ENCODE results near the gene ZBTB45. TPM values are rescaled to one million over a fixed set of nuclear protein-coding genes. Genes with fewer than 3 reads are reported as not detected.

Gene ZBTB45
- total and polyA plus RNA-seq, 9 of the 15 experiments (the other 6 are each of a cell fraction or from before 2014, with no cell fraction given): 0.08 to 16.1 (median 1.8) TPM

DNA sequence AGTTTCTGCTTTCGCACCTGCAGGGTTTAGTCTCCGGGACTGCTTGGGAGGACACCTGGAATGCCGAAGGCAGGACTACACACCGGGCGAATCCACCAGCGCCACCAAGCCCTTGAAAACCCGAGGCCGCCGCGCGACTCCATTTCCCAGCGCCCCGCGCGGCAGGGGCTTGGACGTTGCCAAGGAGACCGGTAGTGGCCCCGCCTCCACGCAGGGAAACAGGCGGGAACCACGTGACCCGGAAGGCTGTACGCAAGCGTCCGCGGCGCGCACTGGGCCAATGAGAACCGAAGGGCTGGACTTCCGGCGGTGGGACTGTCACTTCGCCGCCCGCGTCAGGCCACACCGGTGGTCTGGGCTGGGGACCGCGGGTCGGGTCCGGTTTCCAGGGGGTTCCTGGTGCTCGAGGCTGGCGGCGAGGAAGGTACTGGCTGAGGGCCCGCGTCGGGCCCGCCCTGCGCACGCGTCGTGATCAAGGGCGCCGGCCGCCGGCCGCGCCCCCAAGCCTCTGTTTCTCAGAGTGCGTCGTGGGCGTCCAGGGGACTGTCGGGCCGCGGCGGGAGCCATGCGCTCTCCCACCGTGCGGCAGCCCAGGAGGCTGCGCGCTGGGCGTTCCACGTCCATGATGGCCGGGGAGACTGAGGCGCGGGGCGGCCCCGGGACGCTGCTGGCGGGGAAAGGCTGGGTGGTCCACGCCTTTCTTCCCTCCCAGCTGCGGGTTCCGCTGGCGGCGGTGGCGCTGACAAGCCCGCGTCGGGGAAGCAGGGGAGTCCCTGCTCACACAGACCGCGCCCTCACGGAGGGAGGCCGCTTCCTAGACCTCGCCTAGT is 52.6 kb downstream of the ZBTB45 start, which contains the start of gene ZNF324:
TSS of gene ZNF324 (plus strand) at position 321 of the 830 bp plus-strand sequence. CDS start 2,106 bp downstream, outside the sequence.
- WGBS (ENCODE audit: insufficient coverage, low coverage, missing lambda C conversion rate): under 1% methylated on average over 78 of the region's 92 CpGs
- Histone ChIP-seq H3K9ac (ENCODE audit: insufficient read depth in 1 of 2, low read depth in 2 of 2, low read length in 2 of 2) (peak within 1 kb of the TSS; percentile 74 to 97), H4K20me1 (replicated peaks; ENCODE audit: control insufficient read depth, insufficient read depth, low read length) (no peaks in the 10 kb centered on the region), H3K27me3 (ENCODE audit: control insufficient read depth in 2 of 2, insufficient read depth in 2 of 2, low read length in 2 of 2) (no peaks in the 10 kb centered on the region), H3K27ac (ENCODE audit: extremely low read depth, low read depth, low read length) (peak within 1 kb of the TSS; percentile 58), H3K9me3 (replicated peaks; ENCODE audit: control insufficient read depth, insufficient read depth, low read depth, low read length) (no peaks in the 10 kb centered on the region), H3K9me1 (ENCODE audit: control insufficient read depth, insufficient read depth, low read length) (peaks cover 14% of the 10 kb centered on the region), H3K36me3 (ENCODE audit: control insufficient read depth, insufficient read depth, low read length) (peaks cover 24% of the 10 kb centered on the region; the same call in 2 of the 3 replicates), H3K4me1 (replicated peaks in 1 of 2; ENCODE audit: control insufficient read depth in 2 of 2, insufficient read depth in 2 of 2, low read length in 2 of 2) (peaks cover 10 to 24% of the 10 kb centered on the region in 2 experiments; a peak in 4 of 5 replicates), H3K4me2 (ENCODE audit: insufficient read depth, low read length) (peak within 1 kb of the TSS; percentile 92), H2AFZ (ENCODE audit: low read depth, low read length) (peak within 1 kb of the TSS; percentile 98), H3K79me2 (ENCODE audit: control insufficient read depth, insufficient read depth, low read length) (peaks cover 26% of the 10 kb centered on the region), H3K4me3 (peak within 1 kb of the TSS; percentile 71)
- in situ Hi-C loops (cut with MboI): no loop called here
- peak; percentile 95 to 99 (median 97) for DNase-seq (ENCODE audit: extremely low read depth in 1 of 4, low spot score in 3 of 4)
- peak; percentile 98 for FAIRE-seq
- ATAC-seq: peak; percentile 97
- ChIA-PET POLR2A (interaction anchor here (0.6 to 1.3 kb wide), 5 partner anchors 9 to 104 kb away, joined by 3 to 6 read pairs (median 4); partner anchors contain the start of genes ZNF324B, ZNF446 and ZNF497), CTCF (ENCODE audit: low intra/inter-chr PET ratio) (no interaction called here)
- BruUV-seq (replicated peaks): no TSS peak
- intact Hi-C loops (cut with micrococcal nuclease): loop anchor here (5.0 kb wide), 1 partner anchor 60 kb away; the partner anchor contains the start of gene ZNF584
- peak; percentile 68 for TF ChIP-seq RBBP5 (IDR thresholded peaks at IDR 0.05; ENCODE audit: borderline replicate concordance, insufficient read depth, low read length, poor library complexity, severe bottlenecking)
- TF ChIP-seq ELF1 (tag; IDR thresholded peaks at IDR 0.05): peak; percentile 95
- no peak for TF ChIP-seq ZNF584 (CRISPR knock-in tag; IDR thresholded peaks at IDR 0.05; ENCODE audit: low read depth)
- no peak for TF ChIP-seq CCAR2 (IDR thresholded peaks at IDR 0.05; ENCODE audit: low read depth, low read length)
- TF ChIP-seq, protein P1, sequence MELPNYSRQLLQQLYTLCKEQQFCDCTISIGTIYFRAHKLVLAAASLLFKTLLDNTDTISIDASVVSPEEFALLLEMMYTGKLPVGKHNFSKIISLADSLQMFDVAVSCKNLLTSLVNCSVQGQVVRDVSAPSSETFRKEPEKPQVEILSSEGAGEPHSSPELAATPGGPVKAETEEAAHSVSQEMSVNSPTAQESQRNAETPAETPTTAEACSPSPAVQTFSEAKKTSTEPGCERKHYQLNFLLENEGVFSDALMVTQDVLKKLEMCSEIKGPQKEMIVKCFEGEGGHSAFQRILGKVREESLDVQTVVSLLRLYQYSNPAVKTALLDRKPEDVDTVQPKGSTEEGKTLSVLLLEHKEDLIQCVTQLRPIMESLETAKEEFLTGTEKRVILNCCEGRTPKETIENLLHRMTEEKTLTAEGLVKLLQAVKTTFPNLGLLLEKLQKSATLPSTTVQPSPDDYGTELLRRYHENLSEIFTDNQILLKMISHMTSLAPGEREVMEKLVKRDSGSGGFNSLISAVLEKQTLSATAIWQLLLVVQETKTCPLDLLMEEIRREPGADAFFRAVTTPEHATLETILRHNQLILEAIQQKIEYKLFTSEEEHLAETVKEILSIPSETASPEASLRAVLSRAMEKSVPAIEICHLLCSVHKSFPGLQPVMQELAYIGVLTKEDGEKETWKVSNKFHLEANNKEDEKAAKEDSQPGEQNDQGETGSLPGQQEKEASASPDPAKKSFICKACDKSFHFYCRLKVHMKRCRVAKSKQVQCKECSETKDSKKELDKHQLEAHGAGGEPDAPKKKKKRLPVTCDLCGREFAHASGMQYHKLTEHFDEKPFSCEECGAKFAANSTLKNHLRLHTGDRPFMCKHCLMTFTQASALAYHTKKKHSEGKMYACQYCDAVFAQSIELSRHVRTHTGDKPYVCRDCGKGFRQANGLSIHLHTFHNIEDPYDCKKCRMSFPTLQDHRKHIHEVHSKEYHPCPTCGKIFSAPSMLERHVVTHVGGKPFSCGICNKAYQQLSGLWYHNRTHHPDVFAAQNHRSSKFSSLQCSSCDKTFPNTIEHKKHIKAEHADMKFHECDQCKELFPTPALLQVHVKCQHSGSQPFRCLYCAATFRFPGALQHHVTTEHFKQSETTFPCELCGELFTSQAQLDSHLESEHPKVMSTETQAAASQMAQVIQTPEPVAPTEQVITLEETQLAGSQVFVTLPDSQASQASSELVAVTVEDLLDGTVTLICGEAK (IDR thresholded peaks at IDR 0.05): peak; percentile 87
- TF ChIP-seq, protein P1 (CRISPR knock-in tag; IDR thresholded peaks at IDR 0.05): no peak
- TF ChIP-seq SMC3 (conservative IDR thresholded peaks at IDR 0.05; ENCODE audit: insufficient read depth, low read depth, low read length): 0 out of 2 replicates have a peak, but pooled peaks have one; percentile 18
- peak; percentile 90 for TF ChIP-seq ELF2 (CRISPR knock-in tag; IDR thresholded peaks at IDR 0.05)
- TF ChIP-seq POLR2H (tag; IDR thresholded peaks at IDR 0.05; ENCODE audit: low read depth): no peak
- TF ChIP-seq EGR1 (conservative IDR thresholded peaks at IDR 0.05): peak; percentile 56
- TF ChIP-seq FIP1L1 (IDR thresholded peaks at IDR 0.05; ENCODE audit: low read depth, low read length, poor library complexity, severe bottlenecking): peak; percentile 81
- TF ChIP-seq ELF4 (CRISPR knock-in tag; IDR thresholded peaks at IDR 0.05): 0 out of 2 replicates have a peak, but pooled peaks have one; percentile 51
- peak; percentile 29; the same call in 1 of the 2 replicates for TF ChIP-seq TARDBP (IDR thresholded peaks at IDR 0.05)

Data from K562 (cell line).